Coronary artery (tissue), 2 donors: ENCODE data around the gene INF2.

Experiments used
- DNase-seq: peaks from one replicate; pipeline ENCODE4 v3.0.0-alpha.2; 2017; ENCODE audit warnings: low spot score
- H3K27ac ChIP-seq, 2 donors: fragments of 200-600 bp; sonication (generic); one replicate each; pipeline ENCODE4 v1.5.1; 2016 to 2019
- H3K4me3 ChIP-seq: fragments of 200-600 bp; sonication (generic); 2 replicates; pipeline ENCODE4 v1.5.1; 2016; ENCODE audit warnings: mild to moderate bottlenecking, moderate library complexity
- TF ChIP-seq, protein P1 (sequence below): fragments of 200-600 bp; sonication (generic); IDR thresholded peaks from one replicate; pipeline ENCODE4 v1.5.1; 2019; ENCODE audit warnings: antibody characterized with exemption

INF2 gene

GRCh38 chr14:104731320-104732294 is 42.2 kb downstream of the INF2 start:
- TF ChIP-seq, protein P1, sequence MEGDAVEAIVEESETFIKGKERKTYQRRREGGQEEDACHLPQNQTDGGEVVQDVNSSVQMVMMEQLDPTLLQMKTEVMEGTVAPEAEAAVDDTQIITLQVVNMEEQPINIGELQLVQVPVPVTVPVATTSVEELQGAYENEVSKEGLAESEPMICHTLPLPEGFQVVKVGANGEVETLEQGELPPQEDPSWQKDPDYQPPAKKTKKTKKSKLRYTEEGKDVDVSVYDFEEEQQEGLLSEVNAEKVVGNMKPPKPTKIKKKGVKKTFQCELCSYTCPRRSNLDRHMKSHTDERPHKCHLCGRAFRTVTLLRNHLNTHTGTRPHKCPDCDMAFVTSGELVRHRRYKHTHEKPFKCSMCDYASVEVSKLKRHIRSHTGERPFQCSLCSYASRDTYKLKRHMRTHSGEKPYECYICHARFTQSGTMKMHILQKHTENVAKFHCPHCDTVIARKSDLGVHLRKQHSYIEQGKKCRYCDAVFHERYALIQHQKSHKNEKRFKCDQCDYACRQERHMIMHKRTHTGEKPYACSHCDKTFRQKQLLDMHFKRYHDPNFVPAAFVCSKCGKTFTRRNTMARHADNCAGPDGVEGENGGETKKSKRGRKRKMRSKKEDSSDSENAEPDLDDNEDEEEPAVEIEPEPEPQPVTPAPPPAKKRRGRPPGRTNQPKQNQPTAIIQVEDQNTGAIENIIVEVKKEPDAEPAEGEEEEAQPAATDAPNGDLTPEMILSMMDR, result no peak
- H3K4me3 ChIP-seq, result no peak overlapping the region
- H3K27ac ChIP-seq, result peak overlapping the region; percentile 73 to 94
- DNase-seq, result no peak

- H3K27ac ChIP-seq, result peak overlapping the region; percentile 73 to 94
- DNase-seq, result peak; percentile 92
- TF ChIP-seq, protein P1, result no peak
- no peak overlapping the region for H3K4me3 ChIP-seq
These were observed 43.0 kb downstream of the INF2 start for GRCh38 chr14:104732355-104732804.

DNA sequence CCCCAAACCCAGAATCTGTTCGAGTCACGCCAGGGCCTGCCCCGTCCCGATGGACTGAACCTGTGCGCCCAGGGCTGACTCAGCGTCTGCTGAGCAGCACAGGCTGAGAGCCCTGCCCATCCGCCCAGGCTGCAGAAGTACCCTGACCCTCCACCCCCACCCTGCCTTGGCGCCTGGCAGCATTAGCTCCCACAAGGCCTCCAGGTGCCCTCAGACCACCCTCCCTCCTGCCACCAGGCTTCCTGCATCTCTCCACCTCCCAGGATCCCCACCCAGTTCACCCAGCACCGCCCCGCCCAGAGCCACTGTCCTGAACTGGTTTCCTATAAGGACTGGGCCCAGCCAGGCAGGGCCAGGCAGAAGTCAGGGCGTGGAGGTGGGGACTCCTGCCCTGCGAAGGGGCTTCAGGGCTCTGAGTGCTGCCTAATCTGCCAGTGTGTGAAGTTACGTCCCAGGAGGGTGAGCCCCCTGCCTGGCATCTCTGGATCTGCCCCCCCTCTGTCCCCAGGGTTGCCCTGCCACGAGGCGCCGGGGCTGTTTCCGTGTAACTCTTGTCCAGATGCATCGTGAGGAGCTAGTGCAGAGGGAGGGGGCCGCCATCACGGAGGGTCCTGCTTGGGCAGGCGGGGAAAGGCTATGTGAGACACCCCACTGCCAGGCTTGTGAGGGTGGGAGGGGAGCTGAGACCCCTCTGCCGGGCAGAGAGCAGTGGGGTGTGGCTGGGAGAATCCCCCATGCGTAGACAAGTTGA is 43.7 kb downstream of the INF2 start:
- no peak for DNase-seq
- peak overlapping the region; percentile 73 to 94 for H3K27ac ChIP-seq
- TF ChIP-seq, protein P1, result no peak

DNA sequence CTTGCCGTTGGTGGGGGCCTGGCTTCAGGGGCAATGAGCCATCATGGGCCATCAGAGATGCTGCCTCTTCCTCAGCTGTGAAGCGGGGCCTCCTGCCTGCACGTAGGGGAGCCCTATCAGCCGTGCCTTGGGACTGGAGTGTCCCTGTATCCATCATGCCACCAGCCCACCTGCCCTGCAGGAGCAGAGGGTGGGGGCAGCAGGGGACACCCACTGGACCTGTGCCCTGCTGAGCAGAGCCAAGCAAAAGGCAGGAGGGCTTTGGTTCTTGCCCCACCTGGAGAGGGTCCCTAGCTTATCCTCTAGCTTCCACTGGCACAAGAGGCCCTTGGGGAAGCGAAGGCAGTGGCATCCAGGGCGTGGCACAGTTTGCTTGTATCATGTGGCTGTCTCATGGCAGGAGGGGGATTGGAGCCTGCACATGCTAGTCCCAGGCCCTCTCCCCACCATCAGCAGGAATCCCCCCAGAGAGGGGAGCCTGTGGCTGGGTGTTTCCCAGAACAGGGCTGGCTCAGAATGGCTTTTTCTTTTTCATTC is 44.7 kb downstream of the INF2 start:
- no peak for DNase-seq
- Histone ChIP-seq H3K27ac (peak overlapping the region; percentile 73 to 94), H3K4me3 (no peak overlapping the region)
- TF ChIP-seq, protein P1, result no peak

More for the DNA sequence above, 43.7 kb downstream of the INF2 start:
- no peak overlapping the region for H3K4me3 ChIP-seq

GRCh38 chr14:104734601-104734990 is 45.2 kb downstream of the INF2 start:
- Histone ChIP-seq H3K27ac (peak overlapping the region; percentile 80 to 94), H3K4me3 (no peak overlapping the region)
- TF ChIP-seq, protein P1, result no peak
- no peak for DNase-seq

GRCh38 chr14:104734991-104735779 is 45.8 kb downstream of the INF2 start:
- H3K27ac ChIP-seq, result peak overlapping the region; percentile 80 to 94
- TF ChIP-seq, protein P1, result no peak
- no peak overlapping the region for H3K4me3 ChIP-seq
- no peak for DNase-seq
